NT2/D1 (cell line): ENCODE results near the gene GPS2.

Source experiments
- SUZ12 ChIP-seq: IDR thresholded peaks from 2 replicates; pipeline ENCODE4 v1.6.1; 2011; ENCODE audit not compliant: insufficient read length, insufficient read depth; ENCODE audit errors: extremely low read depth
- YY1 ChIP-seq: IDR thresholded peaks from 2 replicates; pipeline ENCODE4 v1.6.1; 2011; ENCODE audit not compliant: insufficient read length, insufficient read depth
- ZNF274 ChIP-seq: IDR thresholded peaks from 2 replicates; pipeline ENCODE4 v1.6.1; 2011; ENCODE audit warnings: mild to moderate bottlenecking, low read depth, low read length

DNA sequence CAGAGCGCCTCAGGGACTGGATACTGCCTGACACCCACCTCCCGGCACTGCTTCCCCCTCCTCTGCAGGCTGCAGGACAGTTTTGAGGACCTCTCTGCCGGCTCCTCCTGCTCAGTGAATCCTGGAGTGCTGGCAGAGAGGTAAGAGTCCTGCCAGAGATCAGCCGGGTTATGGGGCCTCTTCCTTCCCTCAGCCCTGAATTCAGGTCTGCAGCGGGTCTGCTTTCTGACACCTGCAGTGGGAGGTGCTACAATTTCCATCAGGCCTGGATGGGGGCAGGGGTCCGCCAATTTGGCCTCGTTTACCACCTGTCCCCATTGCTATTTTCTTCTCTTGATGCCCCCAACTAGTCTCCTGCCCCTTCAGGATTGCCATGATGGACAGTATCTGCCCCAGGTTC lies 17.0 kb upstream of the GPS2 start:
- TF ChIP-seq SUZ12 (no peak), YY1 (no peak), ZNF274 (no peak)
